ENCODE measurements around the gene PCMTD2.

PCMTD2 gene

GRCh38 chr20:64239449-64240242 is 15.9 kb upstream of the PCMTD2 start:
- DNase-seq, result no peak

GRCh38 chr20:64240243-64241015 is 15.1 kb upstream of the PCMTD2 start:
- DNase-seq, result no peak

- no peak for DNase-seq
Observed at GRCh38 chr20:64241061-64241460, 14.5 kb upstream of the PCMTD2 start.

- no peak for DNase-seq
Observed at GRCh38 chr20:64242003-64242796, 13.3 kb upstream of the PCMTD2 start.

- no peak for DNase-seq
Observed at GRCh38 chr20:64242797-64243475, 12.6 kb upstream of the PCMTD2 start.

GRCh38 chr20:64244281-64244805 is 11.2 kb upstream of the PCMTD2 start:
- DNase-seq, result no peak

- DNase-seq, result no peak
Observed at GRCh38 chr20:64244870-64245603, 10.5 kb upstream of the PCMTD2 start.

GRCh38 chr20:64245746-64246595 is 9.6 kb upstream of the PCMTD2 start:
- DNase-seq, result no peak

DNA sequence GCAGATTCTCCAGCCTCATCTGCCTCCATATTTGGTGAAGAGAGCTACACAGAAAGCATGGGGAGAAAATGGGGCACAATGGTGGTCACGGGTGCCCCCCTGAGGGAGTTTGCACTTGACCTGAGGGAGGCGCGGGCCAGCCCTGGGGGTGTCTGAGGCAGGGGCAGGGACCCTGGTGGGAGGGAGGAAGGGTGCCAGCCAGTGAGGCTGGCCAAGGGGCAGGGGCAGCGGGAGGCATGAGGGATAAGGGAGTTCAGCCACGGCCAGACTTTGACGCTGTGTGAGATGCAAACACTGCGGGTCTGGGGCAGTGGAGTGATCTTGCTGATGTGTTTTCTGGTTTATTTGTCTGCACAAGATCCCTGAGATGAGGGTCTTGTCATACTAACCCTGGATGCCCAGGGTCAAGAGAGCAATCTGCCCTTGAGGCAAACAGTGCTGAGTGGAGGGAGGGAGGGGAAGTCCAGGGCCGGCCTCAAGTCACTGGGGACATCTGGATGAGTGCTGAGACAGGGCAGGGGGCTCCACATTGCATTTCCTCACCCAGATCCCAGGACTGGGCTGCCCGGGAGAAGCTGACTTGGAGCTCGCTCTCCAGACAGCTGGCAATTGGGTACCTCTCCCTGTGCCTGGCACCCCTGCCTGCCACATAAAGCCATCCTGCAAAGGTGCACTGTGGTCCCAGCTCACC is 8.8 kb upstream of the PCMTD2 start:
- no peak for DNase-seq

DNA sequence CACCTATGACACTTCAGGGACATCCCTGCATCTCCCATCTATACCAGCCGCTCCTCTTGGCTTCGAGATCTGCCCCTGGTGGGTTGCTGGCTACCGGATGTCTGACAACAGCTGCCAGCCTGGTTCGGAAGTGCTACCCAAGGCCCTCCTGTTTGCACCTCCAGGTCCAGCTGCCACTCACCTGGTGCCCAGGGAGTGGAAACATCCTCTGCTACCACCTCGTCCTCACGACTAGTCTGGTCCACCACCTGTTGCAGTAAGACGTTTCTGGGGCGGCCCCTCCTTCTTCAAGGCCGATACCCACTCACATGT is 8.3 kb upstream of the PCMTD2 start:
- DNase-seq, result no peak

GRCh38 chr20:64247970-64248841 is 7.3 kb upstream of the PCMTD2 start:
- DNase-seq, result no peak

DNA sequence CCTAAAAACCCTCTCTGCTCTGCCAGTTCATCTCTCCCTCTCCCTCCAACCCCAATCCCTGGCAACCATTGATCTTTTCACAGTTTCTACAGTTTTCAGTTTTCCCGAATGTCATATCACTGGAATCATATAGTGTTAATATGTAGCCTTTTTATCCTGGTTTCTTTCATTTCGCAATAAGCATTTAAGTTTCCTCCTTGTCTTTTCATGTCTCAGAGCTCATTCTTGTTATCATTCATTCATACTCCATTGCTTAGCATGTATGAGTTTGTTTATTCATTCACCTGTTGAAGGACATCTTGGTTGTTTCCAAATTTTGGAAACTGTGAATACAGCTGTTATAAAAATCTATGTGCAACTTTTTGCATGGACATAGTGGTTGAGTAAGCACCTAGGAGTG is 5.5 kb upstream of the PCMTD2 start:
- DNase-seq, result no peak

- DNase-seq, result no peak
Observed at GRCh38 chr20:64253000-64253383, 2.6 kb upstream of the PCMTD2 start.

DNA sequence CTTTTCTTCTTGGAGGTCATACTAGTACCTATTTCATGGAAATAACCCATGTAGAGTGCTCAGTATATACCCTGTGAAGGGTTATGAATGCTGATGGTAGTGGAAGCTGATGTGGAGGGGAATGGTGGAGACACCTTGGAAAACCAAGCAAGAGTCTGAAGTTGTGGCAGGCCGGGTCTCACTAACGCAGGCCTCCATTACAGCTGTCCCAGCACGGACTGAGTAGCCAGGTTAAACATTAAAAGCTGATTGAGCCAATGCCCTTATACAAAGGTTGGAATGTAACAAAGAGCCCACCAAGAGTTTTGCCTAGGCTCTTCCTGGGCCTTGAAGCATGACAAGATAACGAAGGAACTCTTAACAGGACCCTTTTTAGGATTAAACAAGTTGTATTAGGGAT is 2.1 kb upstream of the PCMTD2 start:
- no peak for DNase-seq

- DNase-seq, result no peak
Observed at GRCh38 chr20:64254156-64254555, 1.4 kb upstream of the PCMTD2 start.

DNA sequence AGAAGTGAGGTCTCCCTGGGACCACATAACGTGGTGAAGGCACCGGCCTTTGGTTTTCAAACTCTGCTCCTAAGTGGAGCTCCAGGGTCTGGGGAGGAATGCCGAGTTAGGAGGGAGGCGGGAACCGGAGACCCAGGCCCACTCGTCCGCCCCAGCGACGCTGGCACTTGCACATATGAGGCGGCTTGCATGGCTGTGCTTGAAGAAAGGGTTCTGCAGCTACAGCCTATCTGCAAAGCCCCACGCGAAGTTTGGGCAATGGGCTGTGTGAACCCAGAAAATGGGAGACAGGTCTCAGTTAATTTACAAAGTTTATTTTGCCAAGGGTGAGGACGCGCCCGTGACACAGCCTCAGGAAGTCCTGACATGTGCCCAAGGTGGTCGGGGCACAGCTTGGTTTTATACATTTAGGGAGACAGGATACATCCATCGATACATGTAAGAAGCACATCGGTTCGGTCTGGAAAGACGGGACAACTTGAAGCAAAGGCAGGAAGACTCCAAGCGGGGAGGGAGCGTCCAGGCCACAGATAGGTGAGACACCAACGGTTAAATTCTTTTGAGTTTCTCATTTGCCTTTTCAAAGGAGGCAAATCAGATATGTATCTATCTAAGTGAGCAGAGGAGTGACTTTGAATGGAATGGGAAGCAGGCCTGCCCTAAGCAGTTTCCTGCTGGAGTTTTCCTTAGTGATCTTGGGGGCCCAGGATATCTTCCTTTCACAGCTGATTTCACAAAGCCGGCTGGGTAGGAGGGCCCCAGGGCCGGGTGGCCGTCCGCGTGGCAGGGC is 782 bp upstream of the PCMTD2 start:
- no peak for DNase-seq

- DNase-seq, result no peak
Observed at GRCh38 chr20:64256282-64256935, 861 bp downstream of the PCMTD2 start.

GRCh38 chr20:64257107-64257757 is 1.7 kb downstream of the PCMTD2 start:
- no peak for DNase-seq

Data from NCI-H1694 (cell line).